Endometrium (tissue), 2 donors: Measurements from ENCODE around the gene NKD1.

Source experiments
- FAIRE-seq: peaks from 2 replicates; lab custom pipeline; 2012; peaks lifted over from hg19 to GRCh38; lab: Jason Lieb, UNC
- donor health status: control.
- donor health status: control.

The NKD1 gene

GRCh38 chr16:50631249-50631984, 83.2 kb downstream of the NKD1 start:
- FAIRE-seq: no peak

- FAIRE-seq: no peak
Measured at GRCh38 chr16:50631985-50632576, 83.9 kb downstream of the NKD1 start.

GRCh38 chr16:50632927-50633800, 85.0 kb downstream of the NKD1 start:
- FAIRE-seq: no peak

GRCh38 chr16:50634090-50634489, 85.9 kb downstream of the NKD1 start:
- no peak for FAIRE-seq

GRCh38 chr16:50634947-50635346, 86.8 kb downstream of the NKD1 start:
- no peak for FAIRE-seq

- FAIRE-seq: no peak
Measured at GRCh38 chr16:50635505-50636392, 87.6 kb downstream of the NKD1 start.

- no peak for FAIRE-seq
Measured at GRCh38 chr16:50636753-50637374, 88.7 kb downstream of the NKD1 start.

- no peak for FAIRE-seq
Measured at GRCh38 chr16:50637716-50638602, 89.8 kb downstream of the NKD1 start.

- no peak for FAIRE-seq
Measured at GRCh38 chr16:50638816-50639670, 90.8 kb downstream of the NKD1 start.

- FAIRE-seq: no peak
Measured at GRCh38 chr16:50640391-50640790, 92.2 kb downstream of the NKD1 start.

GRCh38 chr16:50640919-50641817, 93.0 kb downstream of the NKD1 start:
- FAIRE-seq: no peak

GRCh38 chr16:50641818-50642187, 93.6 kb downstream of the NKD1 start:
- no peak for FAIRE-seq

- FAIRE-seq: no peak
Measured at GRCh38 chr16:50642349-50642748, 94.2 kb downstream of the NKD1 start.

GRCh38 chr16:50643192-50643591, 95.0 kb downstream of the NKD1 start:
- FAIRE-seq: no peak

GRCh38 chr16:50644245-50644644, 96.0 kb downstream of the NKD1 start:
- no peak for FAIRE-seq

- FAIRE-seq: no peak
Measured at GRCh38 chr16:50644729-50645128, 96.5 kb downstream of the NKD1 start.

- FAIRE-seq: no peak
Measured at GRCh38 chr16:50645563-50646220, 97.5 kb downstream of the NKD1 start.

- FAIRE-seq: no peak
Measured at GRCh38 chr16:50646345-50646744, 98.1 kb downstream of the NKD1 start.
